Measurements from ENCODE around the gene EEF1B2.
"Not testable (repeated sequence)": the region's sequence is repeated elsewhere in the genome, so short reads cannot be mapped to it uniquely, and the experiment has no call there.

EEF1B2 gene

DNA sequence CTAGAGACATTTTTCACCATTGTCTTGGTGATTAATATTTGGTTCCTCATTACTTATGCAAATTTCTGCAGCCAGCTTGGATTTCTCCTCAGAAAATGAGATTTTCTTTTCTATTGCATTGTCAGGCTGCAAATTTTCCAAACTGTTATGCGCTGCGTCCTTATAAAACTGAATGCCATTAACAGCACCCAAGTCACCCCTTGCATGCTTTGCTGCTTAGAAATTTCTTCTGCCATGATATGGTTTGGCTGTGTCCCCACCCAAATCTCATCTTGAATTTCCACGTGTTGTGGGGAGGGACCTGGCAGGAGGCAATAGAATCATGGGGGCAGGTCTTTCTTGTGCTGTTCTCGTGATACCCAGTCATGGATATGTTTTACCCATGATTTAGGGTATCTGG, 8.5 kb downstream of the EEF1B2 start:
- not testable (repeated sequence) for DNase-seq

DNA sequence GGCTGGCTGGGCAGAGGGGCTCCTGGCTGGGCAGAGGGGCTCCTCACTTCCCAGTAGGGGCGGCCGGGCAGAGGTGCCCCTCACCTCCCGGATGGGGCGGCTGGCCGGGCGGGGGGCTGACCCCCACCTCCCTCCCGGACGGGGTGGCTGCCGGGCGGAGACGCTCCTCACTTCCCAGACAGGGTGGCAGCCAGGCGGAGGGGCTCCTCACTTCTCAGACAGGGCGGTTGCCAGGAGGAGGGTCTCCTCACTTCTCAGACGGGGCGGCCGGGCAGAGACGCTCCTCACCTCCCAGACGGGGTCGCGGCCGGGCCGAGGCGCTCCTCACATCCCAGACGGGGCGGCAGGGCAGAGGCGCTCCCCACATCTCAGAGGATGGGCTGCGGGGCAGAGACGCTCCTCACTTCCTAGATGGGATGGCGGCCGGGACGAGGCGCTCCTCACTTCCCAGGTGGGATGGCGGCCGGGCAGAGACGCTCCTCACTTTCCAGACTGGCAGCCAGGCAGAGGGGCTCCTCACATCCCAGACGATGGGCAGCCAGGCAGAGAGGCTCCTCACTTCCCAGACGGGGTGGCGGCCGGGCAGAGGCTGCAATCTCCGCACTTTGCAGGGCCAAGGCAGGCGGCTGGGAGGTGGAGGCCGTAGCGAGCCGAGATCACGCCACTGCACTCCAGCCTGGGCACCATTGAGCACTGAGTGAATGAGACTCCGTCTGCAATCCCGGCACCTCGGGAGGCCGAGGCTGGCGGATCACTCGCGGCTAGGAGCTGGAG, 12.1 kb downstream of the EEF1B2 start:
- DNase-seq = not testable (repeated sequence)

- DNase-seq = no peak
Measured at GRCh38 chr2:206173147-206173546, 13.5 kb downstream of the EEF1B2 start.

DNA sequence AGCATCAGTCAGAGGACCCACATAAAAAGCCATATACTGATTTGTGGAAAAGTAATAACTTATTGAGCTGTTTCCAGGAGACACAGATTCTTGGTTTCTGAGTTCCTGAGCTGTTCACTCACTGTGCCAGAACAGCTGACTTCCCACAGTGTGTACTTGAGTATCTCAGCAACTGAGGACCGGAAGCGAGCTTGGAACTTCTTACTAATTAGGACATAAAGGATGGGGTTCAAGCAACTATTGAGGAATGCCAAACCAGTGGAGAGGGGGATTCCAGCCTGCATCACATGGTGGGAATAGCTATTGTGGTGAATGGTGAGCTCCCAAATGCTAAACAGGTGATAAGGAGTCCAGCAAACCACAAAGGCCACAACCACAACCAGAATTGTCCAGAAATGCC, 16.4 kb downstream of the EEF1B2 start:
- DNase-seq = no peak

DNA sequence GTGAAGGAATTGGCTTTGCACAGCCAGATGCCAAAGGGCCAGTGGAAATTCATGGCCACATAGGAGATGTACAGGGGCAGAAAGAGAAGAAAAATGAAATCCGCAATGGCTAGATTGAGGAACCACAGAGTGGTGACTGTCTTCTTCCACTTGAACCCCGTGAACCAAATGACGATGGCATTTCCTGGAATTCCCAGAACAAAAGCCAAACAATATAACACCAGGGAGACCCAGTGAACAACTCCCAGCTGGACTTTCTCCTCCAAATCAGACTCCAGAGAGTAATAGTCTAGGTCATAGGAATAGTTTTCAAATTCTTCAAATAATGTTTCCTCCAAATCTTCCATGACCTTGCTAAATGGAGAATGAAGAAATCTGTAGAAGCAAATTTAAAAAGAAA, 17.2 kb downstream of the EEF1B2 start:
- DNase-seq = no peak

DNA sequence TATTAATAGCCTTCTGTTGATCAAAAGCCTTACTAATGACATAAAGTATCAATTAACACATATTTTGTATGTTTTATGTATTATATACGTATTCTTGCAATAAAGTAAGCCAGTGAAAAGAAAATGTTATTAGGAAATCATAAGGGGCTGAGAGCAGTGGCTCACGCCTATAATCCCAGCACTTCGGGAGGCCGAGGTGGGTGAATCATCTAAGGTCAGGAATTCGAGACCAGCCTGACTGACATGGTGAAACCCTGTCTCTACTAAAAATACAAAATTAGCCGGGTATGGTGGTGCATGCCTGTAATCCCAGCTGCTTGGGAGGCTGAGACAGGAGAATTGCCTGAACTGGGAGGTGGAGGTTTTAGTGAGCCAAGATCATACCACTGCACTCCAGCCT, 21.8 kb downstream of the EEF1B2 start:
- not testable (repeated sequence) for DNase-seq

GRCh38 chr2:206189691-206190090, 30.0 kb downstream of the EEF1B2 start:
- no peak for DNase-seq

GRCh38 chr2:206190111-206190510, 30.4 kb downstream of the EEF1B2 start:
- DNase-seq = no peak

GRCh38 chr2:206190689-206191088, 31.0 kb downstream of the EEF1B2 start:
- no peak for DNase-seq

DNA sequence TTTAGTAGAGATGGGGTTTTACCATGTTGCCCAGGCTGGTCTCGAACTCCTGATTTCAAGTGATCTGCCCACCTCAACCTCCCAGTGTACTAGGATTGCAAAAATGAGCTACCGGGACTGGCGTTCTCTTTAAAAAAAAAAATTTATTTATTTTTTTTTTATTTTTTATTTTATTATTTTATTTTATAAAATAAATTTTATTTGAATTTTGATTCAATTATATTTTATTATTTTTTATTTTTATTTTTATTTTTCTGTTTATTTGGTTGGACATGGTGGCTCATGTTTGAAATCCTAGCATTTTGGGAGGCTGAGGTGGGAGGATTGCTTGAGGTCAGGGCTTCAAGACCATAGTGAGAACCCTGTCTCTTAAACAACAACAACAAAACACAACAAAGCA, 32.5 kb downstream of the EEF1B2 start:
- no peak for DNase-seq

GRCh38 chr2:206193671-206194357, 34.1 kb downstream of the EEF1B2 start:
- no peak for DNase-seq

- no peak for DNase-seq
Measured at GRCh38 chr2:206198677-206199076, 39.0 kb downstream of the EEF1B2 start.

- no peak for DNase-seq
Measured at GRCh38 chr2:206201075-206201848, 41.6 kb downstream of the EEF1B2 start.

DNA sequence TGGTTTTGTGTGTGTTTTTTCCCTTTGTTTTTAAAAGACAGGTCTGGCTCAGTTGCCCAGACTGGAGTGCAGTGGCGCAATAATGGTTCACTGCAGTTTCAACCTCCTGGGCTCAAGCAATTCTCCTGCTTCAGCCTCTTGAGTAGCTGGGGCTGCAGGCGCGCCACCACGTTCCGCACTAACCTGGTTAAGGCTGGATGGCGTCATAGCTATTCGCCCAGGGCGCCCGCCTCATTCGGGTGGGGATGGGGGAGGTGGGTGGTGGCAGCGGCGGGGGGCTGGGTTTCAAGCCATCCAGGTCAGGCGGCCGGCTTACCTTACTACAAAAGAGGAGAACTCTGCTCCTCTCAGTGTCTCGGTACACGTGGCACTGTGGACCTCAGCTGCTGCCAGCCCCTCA, 42.8 kb downstream of the EEF1B2 start:
- no peak for DNase-seq

DNA sequence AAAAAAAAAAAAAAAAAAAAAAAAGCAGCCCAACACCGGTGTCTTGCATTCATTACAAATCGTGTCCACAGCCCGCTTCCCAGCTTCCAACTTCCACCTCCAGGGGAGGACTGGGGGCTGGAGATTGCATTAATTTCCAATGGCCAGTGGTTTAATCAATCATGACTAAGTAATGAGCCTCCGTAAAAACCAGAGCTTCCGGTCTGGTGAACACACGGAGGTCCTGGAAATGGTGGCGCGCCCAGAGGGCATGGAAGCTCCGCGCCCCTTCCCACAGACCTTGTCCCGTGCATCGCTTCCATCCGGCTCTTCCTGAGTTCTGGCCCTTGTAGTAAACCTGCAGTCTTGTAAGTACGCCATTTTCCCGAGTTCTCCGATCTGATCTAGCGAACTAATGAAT, 43.6 kb downstream of the EEF1B2 start:
- DNase-seq = no peak

GRCh38 chr2:206204710-206205109, 45.0 kb downstream of the EEF1B2 start:
- no peak for DNase-seq

GRCh38 chr2:206207316-206207715, 47.6 kb downstream of the EEF1B2 start:
- DNase-seq = not testable (repeated sequence)

DNA sequence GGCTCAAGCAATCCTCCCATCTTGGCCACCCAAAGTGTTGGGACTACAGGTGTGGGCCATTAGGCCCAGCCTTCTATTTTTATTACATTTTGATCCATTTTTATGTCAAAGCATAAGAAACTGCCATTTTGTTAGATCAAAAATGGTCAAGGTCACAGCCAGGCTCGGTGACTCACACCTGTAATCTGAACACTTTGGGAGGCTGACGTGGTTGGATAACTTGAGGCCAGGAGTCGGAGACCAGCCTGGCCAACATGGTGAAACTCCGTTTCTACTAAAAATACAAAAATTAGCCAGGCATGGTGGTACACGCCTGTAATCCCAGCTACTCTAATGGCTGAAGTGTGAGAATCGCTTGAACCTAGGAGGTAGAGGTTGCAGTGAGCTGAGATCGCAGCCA, 49.2 kb downstream of the EEF1B2 start:
- DNase-seq = no peak

DNA sequence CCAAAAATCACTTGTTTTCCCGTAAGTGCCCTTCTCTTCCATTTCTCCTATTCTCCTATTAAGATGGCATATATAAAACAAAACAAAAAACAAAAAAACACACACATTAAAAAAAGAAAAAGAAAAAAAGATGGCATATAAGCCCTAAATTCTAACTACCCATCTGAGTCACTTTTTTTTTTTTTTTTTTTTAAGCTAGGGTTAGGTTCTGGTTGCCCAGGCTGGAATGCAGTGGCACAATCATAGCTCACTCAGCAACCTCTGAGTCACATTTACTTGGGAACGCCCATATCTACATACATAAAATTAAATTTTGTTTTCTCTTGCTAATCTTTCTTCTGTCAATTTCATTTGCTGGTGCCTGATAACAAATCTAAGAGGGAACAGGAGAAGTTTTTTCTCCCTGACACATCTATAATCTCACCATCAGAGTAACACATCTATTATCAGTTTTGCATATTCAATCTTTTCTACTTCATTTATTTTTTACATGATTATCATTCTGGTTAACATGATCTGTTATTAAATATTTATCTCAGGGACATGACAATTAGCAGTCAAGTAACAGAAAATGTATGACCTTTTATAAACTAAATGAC, 52.1 kb downstream of the EEF1B2 start:
- no peak for DNase-seq
